Lung microvascular endothelial cell (primary cell): ENCODE data around the gene CD3E. TPM values are rescaled to one million over a fixed set of nuclear protein-coding genes. Genes with fewer than 3 reads are reported as not detected.

Experiments
- DNase-seq, 2 donors: peaks; one replicate each; pipeline versions ENCODE4 v3.0.0 to v3.0.0-alpha.2; 2010; ENCODE audit warnings: low read depth in 2 of 2
- total RNA-seq: library from RNA; depleted of rRNA; stranded (reverse); fragments of >200 nt; gene quantifications from 2 replicates; pipeline ENCODE4 v1.2.1, GENCODE V29; 2014

CD3E gene
- total RNA-seq, 1 donor from 2014 or later = not detected

- no peak for DNase-seq
Measured at GRCh38 chr11:118322721-118323120, 18.2 kb downstream of the CD3E start.

GRCh38 chr11:118325283-118325682 lies 20.8 kb downstream of the CD3E start:
- DNase-seq = no peak

GRCh38 chr11:118328745-118329144 lies 24.2 kb downstream of the CD3E start:
- DNase-seq = no peak

GRCh38 chr11:118334745-118335144 lies 30.2 kb downstream of the CD3E start:
- DNase-seq = no peak

- peak in 1 of 2 donors; percentile 46 for DNase-seq
Measured at GRCh38 chr11:118338637-118339061, 34.1 kb downstream of the CD3E start.

GRCh38 chr11:118339281-118339961 lies 34.9 kb downstream of the CD3E start:
- no peak for DNase-seq

- DNase-seq = no peak
Measured at GRCh38 chr11:118340449-118340848, 35.9 kb downstream of the CD3E start.

- DNase-seq = no peak
Measured at GRCh38 chr11:118341261-118341660, 36.7 kb downstream of the CD3E start.

GRCh38 chr11:118341815-118342489 lies 37.4 kb downstream of the CD3E start:
- no peak for DNase-seq

GRCh38 chr11:118342503-118343161 lies 38.1 kb downstream of the CD3E start, which contains the start of gene CD3D:
Gene CD3D, minus strand, starts transcription at chr11:118342705. Its CDS starts 98 bp downstream, at chr11:118342607.
- DNase-seq = no peak

GRCh38 chr11:118343248-118343647 lies 38.7 kb downstream of the CD3E start:
- no peak for DNase-seq

GRCh38 chr11:118343981-118344515 lies 39.5 kb downstream of the CD3E start, which contains the start of gene CD3G:
Gene CD3G, plus strand, starts transcription at chr11:118344344. Its CDS starts 80 bp downstream, at chr11:118344424.
- DNase-seq = no peak

- DNase-seq = no peak
Measured at GRCh38 chr11:118349475-118349874, 44.9 kb downstream of the CD3E start.

- DNase-seq = peak; percentile 24 to 39
Measured at GRCh38 chr11:118353084-118353710, 48.7 kb downstream of the CD3E start.

- DNase-seq = no peak
Measured at GRCh38 chr11:118358071-118358470, 53.5 kb downstream of the CD3E start.

- peak; percentile 93 to 96 for DNase-seq
Measured at GRCh38 chr11:118359295-118359958, 54.9 kb downstream of the CD3E start, which contains the start of gene UBE4A. Gene UBE4A, plus strand, starts transcription at chr11:118359600. Its CDS starts 5,481 bp downstream, at chr11:118365081.

- no peak for DNase-seq
Measured at GRCh38 chr11:118364956-118365615, 60.6 kb downstream of the CD3E start.
